ENCODE results near the gene CDC42BPA. TPM values are rescaled to one million over a fixed set of nuclear protein-coding genes. Genes with fewer than 3 reads are reported as not detected.
"Not testable (repeated sequence)": the region's sequence is repeated elsewhere in the genome, so short reads cannot be mapped to it uniquely, and the experiment has no call there.

CDC42BPA gene
- total and polyA plus RNA-seq, 8 donors: 6.2 to 198 (median 64.5) TPM

DNA sequence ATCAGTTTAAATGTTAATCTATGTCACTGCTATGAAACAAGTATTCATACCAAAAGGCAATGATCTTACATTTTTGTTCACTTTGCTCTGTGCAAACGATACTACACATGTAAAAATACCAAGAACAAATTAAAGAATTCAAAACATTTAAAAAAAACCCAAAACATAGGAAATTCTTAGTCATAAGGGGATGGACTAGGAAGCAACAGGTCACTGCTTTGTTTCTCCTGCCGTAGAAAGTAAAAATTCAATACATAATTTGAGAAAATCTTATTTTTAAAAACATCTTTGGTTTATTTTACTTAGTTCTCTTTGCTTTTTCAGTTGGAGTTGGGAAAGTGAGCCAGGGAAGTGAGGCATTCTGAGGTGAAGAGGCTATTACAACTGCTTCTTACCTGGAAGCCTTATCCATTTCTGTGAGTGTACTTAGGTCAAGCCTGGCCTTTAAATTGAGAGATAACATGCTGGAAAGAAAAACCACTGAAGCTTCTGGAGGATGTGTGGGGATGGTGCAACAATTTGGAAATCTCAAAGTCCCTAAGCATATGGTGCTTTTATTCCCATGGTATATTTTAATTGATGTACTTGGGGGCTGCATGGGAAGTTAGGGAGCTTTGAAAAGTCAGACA, 183.5 kb downstream of the CDC42BPA start:
- no peak overlapping the region for H3K4me3 ChIP-seq
- H3K9me3 ChIP-seq: no peaks in the 10 kb centered on the region
- no peaks in the 10 kb centered on the region for H3K4me1 ChIP-seq
- peaks cover 3 to 30% (median 20%) of the 10 kb centered on the region in 4 donors for H3K36me3 ChIP-seq
- no peak overlapping the region for H3K27ac ChIP-seq
- WGBS, 5 donors: 79 to 93% (median 85%) methylated on average over 2 of the region's 2 CpGs
- intact Hi-C loops (cut with DNase I; ENCODE audit: low total_unique reads): no loop called here
- DNase-seq: no peak
- no peaks in the 10 kb centered on the region for H3K27me3 ChIP-seq
- TF ChIP-seq EP300 (IDR thresholded peaks at IDR 0.05) (no peak), POLR2AphosphoS5 (IDR thresholded peaks at IDR 0.05) (no peak), POLR2A (IDR thresholded peaks at IDR 0.05) (no peak)
- TF ChIP-seq, protein P1, sequence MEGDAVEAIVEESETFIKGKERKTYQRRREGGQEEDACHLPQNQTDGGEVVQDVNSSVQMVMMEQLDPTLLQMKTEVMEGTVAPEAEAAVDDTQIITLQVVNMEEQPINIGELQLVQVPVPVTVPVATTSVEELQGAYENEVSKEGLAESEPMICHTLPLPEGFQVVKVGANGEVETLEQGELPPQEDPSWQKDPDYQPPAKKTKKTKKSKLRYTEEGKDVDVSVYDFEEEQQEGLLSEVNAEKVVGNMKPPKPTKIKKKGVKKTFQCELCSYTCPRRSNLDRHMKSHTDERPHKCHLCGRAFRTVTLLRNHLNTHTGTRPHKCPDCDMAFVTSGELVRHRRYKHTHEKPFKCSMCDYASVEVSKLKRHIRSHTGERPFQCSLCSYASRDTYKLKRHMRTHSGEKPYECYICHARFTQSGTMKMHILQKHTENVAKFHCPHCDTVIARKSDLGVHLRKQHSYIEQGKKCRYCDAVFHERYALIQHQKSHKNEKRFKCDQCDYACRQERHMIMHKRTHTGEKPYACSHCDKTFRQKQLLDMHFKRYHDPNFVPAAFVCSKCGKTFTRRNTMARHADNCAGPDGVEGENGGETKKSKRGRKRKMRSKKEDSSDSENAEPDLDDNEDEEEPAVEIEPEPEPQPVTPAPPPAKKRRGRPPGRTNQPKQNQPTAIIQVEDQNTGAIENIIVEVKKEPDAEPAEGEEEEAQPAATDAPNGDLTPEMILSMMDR (IDR thresholded peaks at IDR 0.05): no peak

DNA sequence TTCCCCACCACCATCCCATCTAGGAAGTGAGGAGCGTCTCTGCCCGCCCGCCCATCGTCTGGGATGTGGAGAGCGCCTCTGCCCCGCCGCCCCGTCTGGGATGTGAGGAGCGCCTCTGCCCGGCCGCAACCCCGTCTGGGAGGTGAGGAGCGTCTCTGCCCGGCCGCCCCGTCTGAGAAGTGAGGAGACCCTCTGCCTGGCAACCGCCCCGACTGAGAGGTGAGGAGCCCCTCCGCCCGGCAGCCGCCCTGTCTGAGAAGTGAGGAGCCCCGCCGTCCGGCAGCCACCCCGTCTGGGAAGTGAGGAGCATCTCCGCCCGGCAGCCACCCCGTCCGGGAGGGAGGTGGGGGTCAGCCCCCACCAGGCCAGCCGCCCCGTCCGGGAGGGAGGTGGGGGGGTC, 185.6 kb downstream of the CDC42BPA start:
- H3K4me1 ChIP-seq; H3K9me3 ChIP-seq; H3K4me3 ChIP-seq; DNase-seq; H3K27ac ChIP-seq; intact Hi-C loops (cut with DNase I; ENCODE audit: low total_unique reads); H3K27me3 ChIP-seq: not testable (repeated sequence)
- 93 to 97% (median 95%) methylated on average over 10 to 29 of the region's 32 CpGs for WGBS, 5 donors
- H3K36me3 ChIP-seq: peaks cover 3 to 25% (median 17%) of the 10 kb centered on the region in 4 donors

DNA sequence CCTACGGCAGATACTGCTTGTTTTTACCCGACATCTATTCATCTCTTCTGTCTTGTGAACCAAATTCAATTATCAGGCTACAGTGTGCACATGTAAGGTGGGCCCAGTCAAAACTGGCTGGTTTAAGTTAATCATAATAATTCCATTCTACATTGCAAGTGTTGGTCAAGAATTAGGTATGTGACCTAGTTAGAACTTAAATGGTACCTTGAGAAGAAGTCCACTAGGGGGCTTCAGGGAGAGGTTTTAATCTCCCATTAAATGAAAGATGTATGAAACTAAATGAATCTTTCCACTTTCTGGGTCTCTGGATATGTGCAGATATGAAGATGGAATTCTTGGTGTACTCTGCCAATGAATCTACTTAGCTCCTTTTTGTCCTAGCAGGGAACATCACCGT, 187.1 kb downstream of the CDC42BPA start:
- no peak for TF ChIP-seq POLR2A (IDR thresholded peaks at IDR 0.05)
- TF ChIP-seq, protein P1 (IDR thresholded peaks at IDR 0.05): peak in 4 of 7 experiments; percentile 17 to 37 (median 24)
- Histone ChIP-seq H3K27me3 (no peaks in the 10 kb centered on the region), H3K36me3 (peaks cover 3 to 30% (median 18%) of the 10 kb centered on the region in 4 donors), H3K4me3 (no peak overlapping the region), H3K4me1 (no peaks in the 10 kb centered on the region), H3K27ac (no peak overlapping the region), H3K9me3 (no peaks in the 10 kb centered on the region)
- 80 to 97% (median 87%) methylated on average over 3 of the region's 3 CpGs for WGBS, 5 donors
- DNase-seq: peak in 1 of 2 donors; percentile 23
- intact Hi-C loops (cut with DNase I; ENCODE audit: low total_unique reads): no loop called here

DNA sequence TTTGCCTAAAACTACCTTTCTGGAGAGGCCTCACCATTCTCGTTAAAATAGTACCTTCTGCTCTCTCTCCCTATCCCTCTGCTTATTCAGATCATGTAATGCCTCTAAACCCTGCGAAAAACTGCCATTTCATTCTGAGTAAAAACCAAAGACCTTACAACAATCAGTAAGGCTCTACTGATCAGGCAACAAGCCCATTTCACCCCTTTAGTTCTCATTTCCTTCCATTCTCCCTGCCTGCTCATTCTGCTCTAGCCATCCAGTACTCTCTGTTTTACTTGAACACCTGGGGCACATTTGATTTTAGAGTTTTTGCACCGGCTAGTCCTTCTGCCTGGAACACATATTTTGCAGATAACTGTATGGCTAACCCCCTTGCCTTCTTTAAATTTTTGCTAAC, 190.4 kb downstream of the CDC42BPA start:
- peaks cover 0 to 34% (median 14%) of the 10 kb centered on the region in 4 donors for H3K36me3 ChIP-seq
- H3K27ac ChIP-seq: no peak overlapping the region
- H3K4me1 ChIP-seq: peaks cover 0 to under 1% (median 0%) of the 10 kb centered on the region in 4 donors
- WGBS, 5 donors: 85 to 95% (median 92%) methylated on average over 3 of the region's 3 CpGs
- H3K4me3 ChIP-seq: no peak overlapping the region
- TF ChIP-seq EP300 (IDR thresholded peaks at IDR 0.05) (no peak), POLR2A (IDR thresholded peaks at IDR 0.05) (no peak), POLR2AphosphoS5 (IDR thresholded peaks at IDR 0.05) (no peak)
- TF ChIP-seq, protein P1 (IDR thresholded peaks at IDR 0.05): no peak
- DNase-seq: no peak
- intact Hi-C loops (cut with DNase I; ENCODE audit: low total_unique reads): no loop called here
- H3K9me3 ChIP-seq: no peaks in the 10 kb centered on the region
- no peaks in the 10 kb centered on the region for H3K27me3 ChIP-seq

DNA sequence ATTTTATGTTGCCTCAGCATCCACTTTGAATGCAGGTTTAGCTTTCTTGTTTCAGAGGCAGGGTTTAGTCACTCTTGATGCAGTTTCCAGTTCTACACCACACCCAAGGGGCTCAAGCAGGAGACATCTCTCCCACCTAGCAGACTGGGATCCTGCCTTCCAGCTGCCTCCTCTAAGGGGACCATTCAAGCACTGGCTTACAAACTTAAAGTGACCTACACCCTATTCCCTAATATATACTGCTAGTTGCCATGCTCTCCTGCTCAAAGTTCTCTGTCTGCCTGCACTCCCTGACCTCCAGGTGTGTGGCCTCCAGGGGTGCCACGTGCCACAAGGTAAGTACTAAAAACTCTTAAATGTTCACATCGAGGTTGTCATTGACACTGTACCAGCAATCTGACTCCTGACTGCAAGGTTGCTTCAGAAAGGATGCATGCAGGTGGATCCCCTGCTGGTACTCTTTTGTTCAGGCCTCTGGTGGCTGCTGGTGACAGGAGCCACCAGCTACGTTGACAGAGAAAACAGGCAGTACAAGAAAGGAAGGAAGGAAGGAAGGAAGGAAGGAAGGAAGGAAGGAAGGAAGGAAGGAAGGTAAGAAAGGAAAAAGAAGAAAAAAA, 192.3 kb downstream of the CDC42BPA start:
- 50 to 78% (median 60%) methylated on average over 3 of the region's 3 CpGs for WGBS, 5 donors
- Histone ChIP-seq H3K27me3 (no peaks in the 10 kb centered on the region), H3K9me3 (no peaks in the 10 kb centered on the region), H3K36me3 (peaks cover 0 to 34% (median 14%) of the 10 kb centered on the region in 4 donors), H3K4me3 (no peak overlapping the region), H3K27ac (no peak overlapping the region), H3K4me1 (peaks cover 0 to 16% (median 0%) of the 10 kb centered on the region in 4 donors)
- intact Hi-C loops (cut with DNase I; ENCODE audit: low total_unique reads): no loop called here
- no peak for DNase-seq
- TF ChIP-seq POLR2AphosphoS5 (IDR thresholded peaks at IDR 0.05) (no peak), POLR2A (IDR thresholded peaks at IDR 0.05) (no peak), EP300 (IDR thresholded peaks at IDR 0.05) (no peak)
- TF ChIP-seq, protein P1 (IDR thresholded peaks at IDR 0.05): no peak

Measured in stomach (tissue), 9 donors.